Activated naive CD4-positive, alpha-beta T cell treated with Interleukin-2 at 50 U/mL for 16 hours (primary cell): ENCODE results near the gene KRTAP10-12.

ENCODE experiments used
- DNase-seq: peaks from one replicate; pipeline ENCODE4 v3.0.0-alpha.2; 2020

The KRTAP10-12 gene

DNA sequence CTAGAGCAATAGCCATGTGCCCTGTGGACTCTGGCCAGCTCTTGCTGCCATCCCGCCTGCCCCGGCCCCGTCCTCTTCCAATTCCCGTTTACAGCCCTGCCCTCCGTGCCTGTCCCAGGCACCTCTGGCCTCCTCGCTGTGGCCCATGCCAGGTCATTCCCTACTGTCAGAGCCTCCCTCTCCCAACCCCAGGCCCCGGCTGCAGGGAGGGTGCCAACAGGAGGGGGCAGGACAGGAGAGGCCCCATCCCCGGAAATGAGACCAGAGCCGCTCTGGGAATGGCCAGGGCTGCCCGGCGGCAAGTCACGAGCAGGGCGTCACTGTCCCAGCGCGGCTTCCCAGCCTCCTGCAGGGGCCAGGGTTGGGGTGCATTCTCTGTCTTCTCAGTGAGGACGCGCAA lies 37.9 kb downstream of the KRTAP10-12 start:
- DNase-seq: no peak

DNA sequence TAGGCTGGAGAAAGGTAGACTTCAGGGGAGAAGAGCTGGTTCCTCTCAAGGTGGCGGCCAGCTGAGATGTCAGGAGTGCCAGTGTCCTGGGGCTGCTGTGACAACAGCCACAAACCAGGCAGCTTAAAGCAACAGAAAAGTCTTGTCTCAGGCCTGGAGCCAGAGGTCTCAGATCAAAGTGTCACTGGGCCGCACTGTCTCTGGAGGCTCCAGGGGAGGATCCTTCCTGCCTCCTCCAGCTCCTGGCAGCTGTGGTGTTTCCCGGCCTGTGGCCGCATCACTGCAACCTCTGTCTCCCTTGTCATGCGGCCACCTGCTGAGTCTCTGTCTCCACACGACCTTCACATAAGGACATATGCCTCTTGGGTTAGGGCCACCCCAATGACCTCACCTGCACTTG lies 38.8 kb downstream of the KRTAP10-12 start:
- DNase-seq: no peak

DNA sequence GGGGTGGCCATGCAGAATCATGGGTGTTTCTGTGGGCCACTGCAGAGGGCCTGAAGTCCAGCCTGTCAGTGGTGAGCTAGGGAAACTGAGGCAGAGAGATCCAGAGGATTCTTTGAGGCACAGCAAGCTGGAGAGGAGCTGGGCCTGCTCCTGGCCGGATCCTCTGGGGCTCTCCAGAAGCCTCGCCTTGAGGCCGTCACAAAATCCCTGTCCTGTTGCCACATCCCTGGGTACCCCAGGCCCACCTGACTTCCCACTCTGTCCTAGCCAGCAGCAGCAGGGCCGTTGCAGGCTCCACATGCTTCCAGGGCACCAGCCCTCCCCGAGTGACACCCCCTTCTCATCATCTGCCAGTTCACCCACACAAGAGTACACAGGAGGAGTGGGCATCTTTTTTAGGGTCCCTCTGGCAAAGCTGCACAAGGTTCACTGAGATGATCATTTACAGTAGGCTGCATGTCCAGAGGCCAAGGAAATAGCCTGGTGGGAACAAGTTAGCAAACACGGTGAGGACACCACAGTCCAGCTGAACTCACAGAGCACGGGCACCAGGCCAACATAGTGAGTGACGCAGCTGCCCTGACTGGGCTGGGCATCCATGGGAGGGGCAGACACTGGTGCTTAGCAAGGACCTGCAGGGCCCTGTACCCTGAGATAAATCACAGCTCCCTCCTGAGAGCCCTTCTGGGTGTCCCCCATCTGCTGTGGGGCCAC lies 39.5 kb downstream of the KRTAP10-12 start:
- no peak for DNase-seq

DNA sequence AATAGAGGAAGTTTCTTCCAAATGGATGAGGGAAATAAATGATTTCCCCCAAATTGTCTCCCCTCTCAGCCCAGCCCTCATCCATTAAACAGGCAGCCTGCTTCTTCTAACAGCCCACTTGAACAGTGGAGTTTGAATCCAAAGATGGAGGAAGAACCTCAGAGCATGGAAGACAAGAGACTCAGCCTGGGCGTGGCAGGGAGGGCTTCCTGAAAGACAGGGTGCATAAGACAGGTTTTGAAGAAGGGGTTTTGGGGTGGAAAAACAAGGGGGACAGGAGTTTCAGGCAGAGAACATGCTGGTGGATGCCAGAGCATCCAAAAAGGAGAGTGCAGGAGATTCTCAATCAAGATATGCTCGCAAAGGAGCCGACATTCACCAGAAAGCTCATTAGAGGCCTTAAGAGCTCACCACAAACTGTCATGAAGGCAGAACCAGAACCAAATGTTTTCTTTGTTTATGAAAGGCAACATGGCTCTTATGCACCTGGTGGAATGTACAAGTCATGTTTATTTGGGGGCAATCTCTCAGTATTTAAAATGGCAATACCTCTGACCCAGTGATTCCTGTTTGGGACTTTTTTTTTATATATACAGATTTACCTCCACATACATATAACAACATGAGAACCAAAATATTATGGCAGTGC lies 40.9 kb downstream of the KRTAP10-12 start:
- DNase-seq: no peak

DNA sequence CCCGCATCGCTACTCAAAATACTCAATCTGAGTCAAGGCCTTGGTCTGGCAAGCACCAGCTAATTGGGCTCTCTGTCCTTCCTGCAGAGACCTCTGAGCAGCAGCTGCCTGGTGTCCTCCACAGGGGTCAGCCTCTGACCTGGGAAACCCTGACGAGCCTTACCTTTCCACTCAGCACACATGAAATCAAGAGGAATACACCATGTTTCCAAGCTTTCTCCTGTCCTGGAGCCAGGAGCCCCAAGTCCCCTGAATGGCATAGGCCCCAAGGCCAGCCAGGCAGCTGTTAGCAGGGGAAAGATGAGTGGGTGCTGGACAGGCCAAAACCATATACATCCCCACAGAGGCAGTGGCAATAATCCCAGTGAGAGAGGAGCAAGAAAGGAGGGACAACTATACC lies 41.6 kb downstream of the KRTAP10-12 start:
- no peak for DNase-seq

DNA sequence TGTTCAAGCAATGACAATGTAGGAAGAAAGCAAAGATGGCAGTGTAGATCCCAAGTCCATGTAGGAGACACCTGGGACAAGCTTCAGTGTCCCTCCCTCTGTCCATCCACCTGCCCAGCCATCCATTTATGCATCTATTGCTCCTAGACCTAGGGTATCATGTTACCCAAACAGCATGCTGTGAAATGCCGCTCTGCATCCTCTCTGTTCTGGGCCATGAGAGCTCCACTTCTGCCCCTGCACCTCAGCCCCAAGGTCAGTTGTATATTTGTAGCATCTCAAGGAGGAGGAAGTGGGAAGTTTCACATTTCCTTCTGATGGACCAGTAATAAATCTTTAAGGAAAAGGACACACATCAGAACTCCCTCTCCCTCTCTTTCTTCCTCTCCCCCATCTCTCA lies 42.3 kb downstream of the KRTAP10-12 start:
- DNase-seq: no peak

DNA sequence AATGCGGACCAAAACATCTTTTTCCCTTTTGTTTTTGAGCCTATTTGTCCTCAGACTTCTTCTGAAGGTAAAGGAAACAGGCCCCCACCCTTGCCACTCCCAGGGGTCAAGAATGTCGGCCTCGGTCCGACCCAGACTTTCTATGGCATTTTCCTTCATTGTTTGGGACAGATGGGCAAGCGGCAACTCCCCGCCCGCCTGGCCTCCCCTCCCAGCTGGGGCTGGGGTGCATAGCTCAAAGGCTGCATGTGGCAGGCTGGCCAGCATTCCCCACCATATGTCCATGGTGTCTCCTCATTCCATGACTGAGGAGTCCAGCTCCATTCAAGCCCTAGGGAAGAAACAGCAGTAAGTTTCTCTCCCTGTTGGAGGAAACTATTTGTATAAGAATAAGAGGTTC lies 43.8 kb downstream of the KRTAP10-12 start:
- no peak for DNase-seq

DNA sequence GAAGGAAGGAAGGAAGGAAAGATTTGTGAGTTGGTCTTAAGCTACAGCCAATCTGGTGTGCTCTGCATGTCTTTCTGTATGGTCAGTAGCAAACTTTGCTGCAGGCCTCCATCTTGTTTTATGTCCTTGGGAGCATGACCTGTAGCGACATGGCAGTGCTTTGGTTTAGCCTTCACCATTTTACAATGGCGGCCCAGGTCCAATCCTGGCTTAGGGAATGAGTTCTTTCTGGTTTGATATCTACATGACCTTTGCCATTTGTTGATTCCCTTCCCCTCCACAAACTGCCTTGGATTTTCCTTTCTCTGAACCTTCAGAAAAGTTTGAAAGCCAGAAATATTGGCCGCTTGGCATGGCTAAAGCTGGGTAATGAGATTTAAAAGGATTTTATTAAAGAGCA lies 44.9 kb downstream of the KRTAP10-12 start:
- no peak for DNase-seq

DNA sequence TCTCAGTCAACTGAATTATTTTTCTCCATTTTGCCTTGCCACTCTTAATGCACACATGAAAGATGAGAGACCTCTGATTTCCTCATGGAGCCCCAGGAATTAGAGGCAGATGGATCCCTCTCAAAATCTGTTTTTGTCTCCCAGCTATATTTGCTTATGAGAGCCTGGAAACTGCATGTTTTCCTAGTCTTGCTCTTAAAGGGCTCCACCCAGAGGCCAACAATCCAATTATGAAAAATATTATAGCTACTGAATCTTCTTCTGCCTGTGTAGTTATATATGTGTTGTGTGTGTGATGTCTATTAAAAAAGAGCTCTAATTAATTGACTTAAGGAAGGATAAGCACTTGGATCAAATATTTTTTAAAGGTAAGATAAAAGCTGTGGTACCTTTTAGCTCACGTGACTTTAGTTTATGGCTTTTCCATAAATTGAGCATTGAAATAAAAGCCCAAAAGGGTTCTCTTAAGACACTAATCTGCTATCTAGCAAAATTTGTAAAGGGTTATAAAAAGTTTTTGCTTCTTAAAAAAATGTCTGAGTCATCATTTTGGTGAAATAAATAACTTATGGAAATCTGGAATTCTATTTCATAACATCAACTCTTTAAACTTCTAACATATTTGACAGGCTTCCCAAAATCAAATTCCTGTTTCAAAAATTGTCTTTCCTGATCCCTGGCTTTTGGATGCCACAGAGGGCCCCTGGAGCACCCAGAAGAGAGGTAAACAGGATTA lies 45.6 kb downstream of the KRTAP10-12 start:
- DNase-seq: no peak
